WERI-Rb-1 (cell line): Measurements from ENCODE around the gene MFSD6.

Experiments
- DNase-seq: peaks from one replicate; pipeline ENCODE4 v3.0.0-alpha.2; 2020
- H3K27ac ChIP-seq: fragments of 250-450 bp; sonication (Bioruptor Pico); 2 replicates; pipeline ENCODE4 v1.5.1; 2020; ENCODE audit warnings: mild to moderate bottlenecking, moderate library complexity
- H3K27me3 ChIP-seq: fragments of 250-450 bp; sonication (Bioruptor Pico); 2 replicates; pipeline ENCODE4 v1.5.1; 2021; ENCODE audit warnings: mild to moderate bottlenecking, low read depth, moderate library complexity; ENCODE audit not compliant: insufficient read depth, severe bottlenecking
- H3K36me3 ChIP-seq: fragments of 250-450 bp; sonication (Bioruptor Pico); 2 replicates; pipeline ENCODE4 v1.5.1; 2020; ENCODE audit warnings: mild to moderate bottlenecking, moderate library complexity
- H3K4me3 ChIP-seq: 2 replicates; pipeline ENCODE4 v1.5.1; 2011; ENCODE audit warnings: low read depth, mild to moderate bottlenecking, control low read depth, low read length
- H3K9me3 ChIP-seq: fragments of 250-450 bp; sonication (Bioruptor Pico); 2 replicates; pipeline ENCODE4 v1.5.1; 2021; ENCODE audit warnings: mild to moderate bottlenecking, moderate library complexity; ENCODE audit not compliant: severe bottlenecking
- TF ChIP-seq, protein P1 (sequence below): IDR thresholded peaks from 2 replicates; pipeline ENCODE4 v1.5.1; 2011; ENCODE audit warnings: low read depth, mild to moderate bottlenecking, control low read depth, inconsistent platforms, low read length

Gene MFSD6

GRCh38 chr2:190365499-190366204, 42.5 kb upstream of the MFSD6 start:
- Histone ChIP-seq H3K27ac (no peak overlapping the region), H3K4me3 (no peak overlapping the region), H3K36me3 (no peaks in the 10 kb centered on the region), H3K9me3 (no peaks in the 10 kb centered on the region), H3K27me3 (no peaks in the 10 kb centered on the region)
- DNase-seq: no peak
- TF ChIP-seq, protein P1, sequence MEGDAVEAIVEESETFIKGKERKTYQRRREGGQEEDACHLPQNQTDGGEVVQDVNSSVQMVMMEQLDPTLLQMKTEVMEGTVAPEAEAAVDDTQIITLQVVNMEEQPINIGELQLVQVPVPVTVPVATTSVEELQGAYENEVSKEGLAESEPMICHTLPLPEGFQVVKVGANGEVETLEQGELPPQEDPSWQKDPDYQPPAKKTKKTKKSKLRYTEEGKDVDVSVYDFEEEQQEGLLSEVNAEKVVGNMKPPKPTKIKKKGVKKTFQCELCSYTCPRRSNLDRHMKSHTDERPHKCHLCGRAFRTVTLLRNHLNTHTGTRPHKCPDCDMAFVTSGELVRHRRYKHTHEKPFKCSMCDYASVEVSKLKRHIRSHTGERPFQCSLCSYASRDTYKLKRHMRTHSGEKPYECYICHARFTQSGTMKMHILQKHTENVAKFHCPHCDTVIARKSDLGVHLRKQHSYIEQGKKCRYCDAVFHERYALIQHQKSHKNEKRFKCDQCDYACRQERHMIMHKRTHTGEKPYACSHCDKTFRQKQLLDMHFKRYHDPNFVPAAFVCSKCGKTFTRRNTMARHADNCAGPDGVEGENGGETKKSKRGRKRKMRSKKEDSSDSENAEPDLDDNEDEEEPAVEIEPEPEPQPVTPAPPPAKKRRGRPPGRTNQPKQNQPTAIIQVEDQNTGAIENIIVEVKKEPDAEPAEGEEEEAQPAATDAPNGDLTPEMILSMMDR: no peak

- TF ChIP-seq, protein P1: no peak
- no peak overlapping the region for H3K27ac ChIP-seq
Measured at GRCh38 chr2:190366248-190366753, 41.9 kb upstream of the MFSD6 start.

GRCh38 chr2:190367091-190367490, 41.1 kb upstream of the MFSD6 start:
- H3K4me3 ChIP-seq: no peak overlapping the region
- H3K27ac ChIP-seq: no peak overlapping the region
- TF ChIP-seq, protein P1: no peak
- DNase-seq: no peak
- no peaks in the 10 kb centered on the region for H3K9me3 ChIP-seq
- no peaks in the 10 kb centered on the region for H3K27me3 ChIP-seq
- H3K36me3 ChIP-seq: no peaks in the 10 kb centered on the region

More at GRCh38 chr2:190366248-190366753, 41.9 kb upstream of the MFSD6 start:
- Histone ChIP-seq H3K36me3 (no peaks in the 10 kb centered on the region), H3K4me3 (no peak overlapping the region), H3K27me3 (no peaks in the 10 kb centered on the region), H3K9me3 (no peaks in the 10 kb centered on the region)
- no peak for DNase-seq

DNA sequence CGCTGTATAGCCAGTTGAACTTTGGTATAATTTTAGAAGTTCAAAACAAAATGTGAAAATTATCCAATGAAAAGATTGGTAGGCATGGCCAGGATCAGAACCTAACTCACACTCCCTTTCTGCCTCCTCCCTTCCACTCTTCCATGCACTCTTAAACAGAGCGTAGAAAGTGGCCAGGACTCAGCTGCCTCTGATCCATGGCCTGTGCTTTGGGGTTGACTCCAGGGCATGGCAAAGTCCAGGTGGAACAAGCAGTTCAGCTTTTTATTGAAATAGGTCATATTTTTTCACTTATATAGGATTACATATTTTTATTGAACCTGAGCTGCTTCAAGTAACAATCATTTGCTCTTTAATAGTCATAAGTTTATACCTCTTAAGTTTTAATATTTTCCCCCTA, 38.5 kb upstream of the MFSD6 start:
- Histone ChIP-seq H3K9me3 (no peaks in the 10 kb centered on the region), H3K36me3 (no peaks in the 10 kb centered on the region), H3K27ac (no peak overlapping the region), H3K4me3 (no peak overlapping the region), H3K27me3 (no peaks in the 10 kb centered on the region)
- TF ChIP-seq, protein P1: no peak
- no peak for DNase-seq

DNA sequence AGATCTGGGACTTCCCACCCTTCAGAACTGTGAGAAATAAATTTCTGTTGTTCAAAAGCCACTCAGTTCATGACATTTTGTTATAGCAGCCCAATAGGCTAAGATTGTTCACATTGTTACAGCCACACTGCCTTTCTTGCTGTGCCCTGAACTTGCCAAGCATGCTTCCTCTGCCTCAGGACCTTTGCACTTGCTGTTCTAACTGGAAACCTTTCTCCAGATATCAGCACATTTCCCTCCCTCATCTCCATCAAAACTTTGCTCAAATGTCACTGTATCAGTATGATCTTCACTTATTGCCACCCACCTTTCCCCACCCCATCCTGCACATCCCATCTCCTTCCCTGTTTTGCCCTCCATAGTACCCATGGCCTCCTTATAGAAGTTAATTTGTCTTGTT, 32.1 kb upstream of the MFSD6 start:
- no peaks in the 10 kb centered on the region for H3K9me3 ChIP-seq
- TF ChIP-seq, protein P1: no peak
- DNase-seq: no peak
- H3K36me3 ChIP-seq: no peaks in the 10 kb centered on the region
- no peaks in the 10 kb centered on the region for H3K27me3 ChIP-seq
- H3K4me3 ChIP-seq: no peak overlapping the region
- H3K27ac ChIP-seq: no peak overlapping the region
